HG02938 (cell line): Measurements from ENCODE around the gene FAM107B.
"Not testable (repeated sequence)": the region's sequence is repeated elsewhere in the genome, so short reads cannot be mapped to it uniquely, and the experiment has no call there.

Source experiments
- ATAC-seq: cut with Tn5 transposase; IDR thresholded peaks from one replicate; pipeline ENCODE4 v1.9.1; 2021; ENCODE audit warnings: mild to moderate bottlenecking, moderate library complexity; ENCODE audit not compliant: unreplicated experiment

Gene FAM107B

DNA sequence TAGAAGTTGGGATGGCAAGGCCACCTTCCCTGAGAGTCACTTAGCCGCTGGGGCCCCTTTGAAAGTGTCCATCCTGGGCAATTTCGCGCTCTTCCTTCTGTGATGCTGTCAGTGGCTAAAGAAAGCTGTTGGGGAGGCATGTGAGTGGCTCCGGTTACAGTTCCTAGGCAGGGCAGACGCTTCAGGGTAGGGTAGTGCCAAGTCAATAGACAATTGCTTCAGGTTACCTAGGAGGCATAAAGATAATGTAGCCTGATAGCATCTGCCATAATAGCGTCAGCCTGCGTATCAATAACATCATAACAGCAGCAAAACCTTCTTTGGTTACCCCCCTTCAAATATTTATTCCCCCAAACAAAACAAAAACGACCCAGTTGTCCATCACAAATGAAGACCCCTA lies at the start of gene FAM107B:
Gene FAM107B, minus strand, starts transcription at position 101 of the 400 bp plus-strand sequence. CDS start 234 bp downstream, outside the sequence.
- no peak for ATAC-seq

- no peak for ATAC-seq
Observed at GRCh38 chr10:14823966-14824365, 49.3 kb upstream of the FAM107B start.

- no peak for ATAC-seq
Observed at GRCh38 chr10:14822879-14823755, 48.4 kb upstream of the FAM107B start.

- ATAC-seq = no peak
Observed at GRCh38 chr10:14821635-14822375, 47.1 kb upstream of the FAM107B start.

DNA sequence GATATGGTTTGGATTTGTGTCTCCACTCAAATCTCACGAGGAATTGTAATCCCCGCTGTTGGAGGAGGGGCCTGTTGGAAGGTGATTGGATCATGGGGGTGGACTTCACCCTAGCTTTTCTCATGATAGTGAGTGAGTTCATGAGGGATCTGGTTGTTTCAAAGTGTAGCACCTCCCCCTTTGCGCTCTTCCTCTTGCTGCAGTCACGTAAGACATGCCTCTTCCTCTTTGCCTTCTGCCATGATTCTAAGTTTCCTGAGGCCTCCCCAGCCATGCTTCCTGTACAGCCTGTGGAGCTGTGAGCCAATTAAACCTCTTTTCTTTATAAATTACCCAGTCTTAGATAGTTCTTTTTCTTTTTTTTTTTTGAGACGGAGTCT lies 46.1 kb upstream of the FAM107B start:
- ATAC-seq = no peak

DNA sequence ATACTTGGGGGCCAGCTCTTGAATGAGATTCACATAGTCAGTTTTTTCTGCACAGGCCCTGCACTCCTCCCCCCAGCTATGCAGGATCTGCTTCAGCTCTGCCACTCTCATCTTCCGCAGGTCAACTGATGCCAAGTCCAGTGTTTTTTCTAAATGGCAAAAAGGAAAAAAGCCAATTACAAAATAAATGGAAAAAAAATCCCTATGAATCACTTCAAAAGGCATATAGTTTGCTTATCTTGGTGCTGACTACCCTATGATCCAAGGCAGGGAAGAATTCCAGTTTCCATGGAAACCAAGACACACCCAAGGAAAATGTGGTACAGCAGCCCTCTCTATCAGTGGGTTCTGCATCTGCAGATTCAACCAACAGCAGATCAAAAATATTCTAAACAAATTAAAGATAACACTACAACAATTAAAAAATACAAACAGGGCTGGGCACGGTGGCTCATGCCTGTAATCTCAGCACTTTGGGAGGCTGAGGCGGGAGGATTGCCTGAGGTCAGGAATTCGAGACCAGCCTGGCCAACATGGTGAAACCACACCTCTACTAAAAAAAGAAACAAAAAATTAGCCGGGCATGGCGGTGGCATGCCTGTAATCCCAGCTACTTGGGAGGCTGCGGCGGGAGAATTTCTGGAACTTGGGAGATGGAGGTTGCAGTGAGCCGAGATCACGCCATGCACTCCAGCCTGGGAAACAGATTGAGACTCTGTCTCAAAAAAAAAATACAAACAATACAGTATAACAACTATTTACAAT lies 45.5 kb upstream of the FAM107B start:
- ATAC-seq = no peak

GRCh38 chr10:14816717-14817116 lies 42.0 kb upstream of the FAM107B start:
- ATAC-seq = not testable (repeated sequence)

DNA sequence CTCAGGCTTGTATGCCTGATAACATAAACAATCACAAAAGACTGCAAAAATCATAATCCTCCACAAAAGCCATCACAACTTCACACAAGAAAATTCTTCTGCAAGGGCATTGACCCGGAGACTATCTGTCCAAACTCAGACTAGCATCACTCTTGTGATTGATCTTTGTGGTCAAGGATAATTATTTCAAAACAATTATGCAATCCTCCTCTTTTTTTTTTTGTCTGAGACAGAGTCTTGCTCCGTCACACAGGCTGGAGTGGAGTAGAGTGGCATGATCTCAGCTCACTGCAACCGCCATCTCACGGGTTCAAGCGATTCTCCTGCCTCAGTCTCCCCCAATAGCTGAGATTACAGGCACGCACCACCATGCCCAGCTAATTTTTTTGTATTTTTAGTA lies 41.0 kb upstream of the FAM107B start:
- no peak for ATAC-seq

- ATAC-seq = no peak
Observed at GRCh38 chr10:14812271-14812670, 37.6 kb upstream of the FAM107B start.

- ATAC-seq = no peak
Observed at GRCh38 chr10:14810969-14811953, 36.6 kb upstream of the FAM107B start.

- no peak for ATAC-seq
Observed at GRCh38 chr10:14806318-14806717, 31.6 kb upstream of the FAM107B start.

- ATAC-seq = no peak
Observed at GRCh38 chr10:14803827-14804226, 29.1 kb upstream of the FAM107B start.

GRCh38 chr10:14801723-14802122 lies 27.0 kb upstream of the FAM107B start:
- no peak for ATAC-seq

DNA sequence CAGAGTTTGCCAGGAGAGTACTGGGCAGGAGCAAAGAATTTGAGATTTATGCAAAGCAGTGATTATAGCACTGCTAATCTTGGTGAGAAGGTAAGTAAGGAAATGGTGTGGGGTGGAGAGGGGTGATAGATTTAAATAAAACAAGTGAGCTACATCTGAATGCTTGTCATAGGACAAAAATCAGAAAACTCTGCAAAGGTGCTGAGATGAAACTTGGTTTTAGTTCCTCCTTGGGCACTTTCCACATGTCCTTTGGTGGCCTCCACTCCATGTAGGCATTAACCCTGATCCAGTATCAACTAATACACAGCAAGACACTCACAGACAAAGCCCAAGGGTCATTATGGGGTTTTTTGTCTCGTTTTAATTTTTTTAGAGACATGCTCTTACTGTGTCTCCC lies 25.7 kb upstream of the FAM107B start:
- ATAC-seq = no peak

GRCh38 chr10:14798636-14799035 lies 23.9 kb upstream of the FAM107B start:
- no peak for ATAC-seq

- no peak for ATAC-seq
Observed at GRCh38 chr10:14787938-14788337, 13.2 kb upstream of the FAM107B start.

- no peak for ATAC-seq
Observed at GRCh38 chr10:14784459-14785055, 9.9 kb upstream of the FAM107B start.

DNA sequence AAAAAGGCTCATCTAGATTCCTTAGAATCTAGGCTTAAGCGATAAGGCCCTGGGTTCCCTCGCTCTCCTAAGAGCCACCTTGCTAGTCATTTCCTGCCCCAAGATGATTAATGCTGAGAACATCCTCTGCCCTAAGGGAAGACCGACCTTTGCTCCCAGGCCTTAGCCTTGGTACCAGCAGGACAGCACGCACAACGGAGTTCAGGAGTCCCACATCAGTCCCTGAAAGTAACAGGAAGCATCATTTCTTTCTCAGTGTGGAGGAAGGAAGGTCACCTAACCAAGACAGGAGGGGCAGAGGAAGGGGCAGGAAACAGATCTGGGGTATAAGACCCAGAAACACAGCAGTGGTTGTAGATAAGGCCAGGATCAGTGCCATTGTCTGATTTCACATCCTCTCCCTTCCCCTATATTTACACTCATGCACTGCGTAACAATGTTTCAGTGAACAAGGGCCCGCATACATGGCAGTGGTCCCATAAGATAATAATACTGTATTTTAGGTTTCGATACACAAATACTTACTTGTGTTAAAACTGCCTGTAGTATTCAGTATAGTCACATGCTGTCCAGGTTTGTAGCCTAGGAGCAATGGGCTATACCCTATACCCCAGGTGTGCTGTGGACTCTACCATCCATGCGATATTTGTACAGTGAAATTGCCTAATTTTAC lies 8.1 kb upstream of the FAM107B start:
- no peak for ATAC-seq

GRCh38 chr10:14781763-14782162 lies 7.1 kb upstream of the FAM107B start:
- no peak for ATAC-seq
